Esophagus muscularis mucosa (tissue), 3 donors: ENCODE measurements around the gene COL27A1.

Experiments
- POLR2AphosphoS5 ChIP-seq, 2 donors: sonication (generic); formaldehyde crosslinking; IDR thresholded peaks; one replicate each; pipeline ENCODE4 v1.6.1; 2017; ENCODE audit warnings: antibody characterized with exemption in 2 of 2
- TF ChIP-seq, protein P1 (sequence below), 3 experiments: fragments of 200-600 bp in 2 of 3; fragments of 450-650 bp in 1 of 3; sonication (generic) in 2 of 3; IDR thresholded peaks; one replicate each; pipeline ENCODE4 v1.5.1; 2017 to 2019; ENCODE audit warnings: antibody characterized with exemption in 3 of 3, mild to moderate bottlenecking in 2 of 3, moderate library complexity in 1 of 3

DNA sequence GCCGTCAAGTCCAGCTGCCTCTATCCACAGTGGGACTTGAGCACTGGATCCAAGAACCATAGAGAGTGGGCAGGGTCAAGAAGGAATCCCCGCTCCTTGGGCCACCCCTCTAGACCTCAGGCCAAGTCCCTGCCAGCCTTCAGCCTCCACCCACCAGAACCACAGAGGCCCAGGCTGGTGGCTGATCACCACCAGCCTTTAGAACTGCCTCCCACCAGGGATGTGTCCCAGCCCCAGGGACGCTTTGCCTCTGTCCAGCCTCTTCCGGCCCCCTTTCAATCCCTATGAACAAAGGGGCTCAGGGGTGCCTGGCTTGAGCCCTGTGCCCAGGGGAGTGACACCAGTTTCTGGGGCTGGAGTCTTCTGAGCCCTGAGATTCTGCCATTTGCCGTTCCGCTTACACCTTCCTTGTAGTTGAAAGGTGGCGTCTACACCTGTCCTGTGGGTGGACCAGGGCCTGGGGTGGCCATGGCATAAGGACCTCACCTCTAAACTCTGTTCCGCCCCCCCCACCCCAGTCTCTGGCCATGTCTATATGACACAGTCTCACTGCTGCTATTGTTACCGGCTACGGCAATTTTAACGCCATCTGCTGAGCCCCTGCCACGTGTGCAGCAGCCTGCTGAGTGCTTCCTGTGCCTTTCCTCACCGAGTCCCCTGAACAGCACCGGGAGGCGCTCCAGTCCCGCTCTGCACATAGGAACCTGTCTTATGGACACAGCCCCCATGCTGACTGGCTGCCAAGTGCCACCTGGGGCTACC, 131.8 kb downstream of the COL27A1 start:
- TF ChIP-seq, protein P1, sequence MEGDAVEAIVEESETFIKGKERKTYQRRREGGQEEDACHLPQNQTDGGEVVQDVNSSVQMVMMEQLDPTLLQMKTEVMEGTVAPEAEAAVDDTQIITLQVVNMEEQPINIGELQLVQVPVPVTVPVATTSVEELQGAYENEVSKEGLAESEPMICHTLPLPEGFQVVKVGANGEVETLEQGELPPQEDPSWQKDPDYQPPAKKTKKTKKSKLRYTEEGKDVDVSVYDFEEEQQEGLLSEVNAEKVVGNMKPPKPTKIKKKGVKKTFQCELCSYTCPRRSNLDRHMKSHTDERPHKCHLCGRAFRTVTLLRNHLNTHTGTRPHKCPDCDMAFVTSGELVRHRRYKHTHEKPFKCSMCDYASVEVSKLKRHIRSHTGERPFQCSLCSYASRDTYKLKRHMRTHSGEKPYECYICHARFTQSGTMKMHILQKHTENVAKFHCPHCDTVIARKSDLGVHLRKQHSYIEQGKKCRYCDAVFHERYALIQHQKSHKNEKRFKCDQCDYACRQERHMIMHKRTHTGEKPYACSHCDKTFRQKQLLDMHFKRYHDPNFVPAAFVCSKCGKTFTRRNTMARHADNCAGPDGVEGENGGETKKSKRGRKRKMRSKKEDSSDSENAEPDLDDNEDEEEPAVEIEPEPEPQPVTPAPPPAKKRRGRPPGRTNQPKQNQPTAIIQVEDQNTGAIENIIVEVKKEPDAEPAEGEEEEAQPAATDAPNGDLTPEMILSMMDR (IDR thresholded peaks at IDR 0.05) = no peak
- TF ChIP-seq POLR2AphosphoS5 (IDR thresholded peaks at IDR 0.05) = no peak
